PC-9 (cell line): ENCODE results near the gene ANKEF1.

Experiments
- CTCF ChIP-seq: fragments of 200-600 bp; sonication (generic); conservative IDR thresholded peaks from 2 replicates; pipeline ENCODE4 v1.6.1; 2017; ENCODE audit warnings: mixed run types, antibody characterized with exemption, mild to moderate bottlenecking, moderate library complexity
- EZH2 ChIP-seq: fragments of 200-600 bp; sonication (generic); IDR thresholded peaks from 2 replicates; pipeline ENCODE4 v1.8.0; 2017; ENCODE audit warnings: antibody characterized with exemption, low read depth

DNA sequence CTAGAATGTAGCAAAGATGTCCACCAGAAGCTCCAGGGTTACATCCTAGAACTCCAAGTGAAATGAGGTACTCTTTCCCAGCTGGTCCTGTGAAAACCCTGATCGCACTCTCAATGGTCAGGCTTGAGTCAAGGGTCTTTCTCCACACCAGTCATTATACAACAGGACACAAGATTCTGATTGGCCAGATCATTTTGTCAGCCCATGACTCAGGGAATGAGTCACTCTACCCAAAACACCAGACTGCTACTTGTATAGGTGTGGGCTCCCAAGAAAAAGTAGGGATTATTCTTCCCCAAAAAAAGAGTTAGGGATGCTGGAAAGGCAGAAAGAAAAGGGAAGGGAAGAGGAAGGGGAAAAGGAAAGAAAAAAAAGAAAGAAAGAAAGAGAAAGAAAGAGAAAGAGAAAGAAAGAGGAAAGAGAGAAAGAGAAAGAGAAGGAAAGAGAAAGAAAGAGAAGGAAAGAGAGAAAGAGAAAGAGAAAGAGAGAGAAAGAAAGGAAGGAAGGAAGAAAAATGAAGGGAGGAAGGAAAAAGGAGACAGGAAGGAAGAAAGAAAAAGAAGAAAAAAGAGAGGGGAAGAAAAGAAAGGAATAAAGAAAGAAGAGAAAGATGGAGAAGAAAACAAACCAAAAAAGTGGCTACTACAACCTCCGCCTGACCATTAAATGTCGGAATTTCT, 30.5 kb downstream of the ANKEF1 start:
- TF ChIP-seq CTCF (no peak), EZH2 (no peak)
